HG03558 (cell line): ENCODE data around the gene PIAS4.
"Not testable (repeated sequence)": the region's sequence is repeated elsewhere in the genome, so short reads cannot be mapped to it uniquely, and the experiment has no call there.

Experiments used
- ATAC-seq: cut with Tn5 transposase; IDR thresholded peaks from one replicate; pipeline ENCODE4 v1.9.1; 2021; ENCODE audit warnings: moderate number of reproducible peaks; ENCODE audit not compliant: unreplicated experiment; ENCODE audit errors: extremely low read depth

PIAS4 gene

GRCh38 chr19:3987619-3988371, 19.7 kb upstream of the PIAS4 start:
- no peak for ATAC-seq

GRCh38 chr19:3990815-3991117, 16.8 kb upstream of the PIAS4 start:
- no peak for ATAC-seq

GRCh38 chr19:3995607-3996006, 11.9 kb upstream of the PIAS4 start:
- no peak for ATAC-seq

- ATAC-seq, result not testable (repeated sequence)
Observed at GRCh38 chr19:3998667-3999412, 8.7 kb upstream of the PIAS4 start.

- ATAC-seq, result not testable (repeated sequence)
Observed at GRCh38 chr19:4000798-4001197, 6.7 kb upstream of the PIAS4 start.

- not testable (repeated sequence) for ATAC-seq
Observed at GRCh38 chr19:4005436-4005835, 2.1 kb upstream of the PIAS4 start.

GRCh38 chr19:4007836-4008539, 452 bp downstream of the PIAS4 start:
- peak; percentile 13 for ATAC-seq

- no peak for ATAC-seq
Observed at GRCh38 chr19:4009990-4010807, 2.7 kb downstream of the PIAS4 start.

GRCh38 chr19:4010808-4011110, 3.2 kb downstream of the PIAS4 start:
- ATAC-seq, result no peak

GRCh38 chr19:4011430-4011829, 3.9 kb downstream of the PIAS4 start:
- ATAC-seq, result not testable (repeated sequence)

GRCh38 chr19:4012092-4012974, 4.8 kb downstream of the PIAS4 start:
- ATAC-seq, result no peak

- no peak for ATAC-seq
Observed at GRCh38 chr19:4012975-4013634, 5.6 kb downstream of the PIAS4 start.

GRCh38 chr19:4013886-4014540, 6.5 kb downstream of the PIAS4 start:
- no peak for ATAC-seq

GRCh38 chr19:4014541-4015491, 7.3 kb downstream of the PIAS4 start:
- ATAC-seq, result no peak

- ATAC-seq, result no peak
Observed at GRCh38 chr19:4015705-4016402, 8.3 kb downstream of the PIAS4 start.

GRCh38 chr19:4016486-4016885, 8.9 kb downstream of the PIAS4 start:
- no peak for ATAC-seq
